ENCODE measurements around the gene FLRT2. TPM values are rescaled to one million over a fixed set of nuclear protein-coding genes. Genes with fewer than 3 reads are reported as not detected.

Gene FLRT2
- total RNA-seq, 1 donor = 14.7 TPM

DNA sequence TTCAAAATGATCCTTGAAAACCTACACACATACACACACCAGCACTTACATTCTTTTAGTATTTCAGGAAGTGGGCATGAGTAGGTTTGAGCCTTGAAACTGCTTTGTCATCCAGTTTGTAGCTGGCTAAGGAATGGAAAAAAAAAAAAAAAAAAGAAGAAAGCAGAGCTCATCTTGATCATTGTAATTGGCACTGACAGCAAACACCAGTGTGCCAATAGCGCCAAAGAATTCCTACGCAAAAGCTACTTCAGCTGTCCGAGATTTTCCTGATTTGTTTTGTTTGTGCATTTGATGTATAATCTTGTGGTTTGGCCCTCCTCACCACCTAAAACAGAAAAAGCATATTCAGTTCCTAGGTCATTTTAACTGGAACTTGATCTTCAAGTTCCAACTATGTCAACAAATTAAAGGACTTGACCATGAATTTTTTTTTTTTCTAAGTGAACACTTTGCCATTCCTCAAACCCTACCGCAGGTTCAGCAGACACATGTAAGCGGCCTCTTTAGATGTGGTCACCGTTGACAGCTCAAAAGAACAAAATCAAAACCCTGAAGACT, 57.3 kb downstream of the FLRT2 start:
- peak; percentile 48 for DNase-seq (ENCODE audit: low read depth)

DNA sequence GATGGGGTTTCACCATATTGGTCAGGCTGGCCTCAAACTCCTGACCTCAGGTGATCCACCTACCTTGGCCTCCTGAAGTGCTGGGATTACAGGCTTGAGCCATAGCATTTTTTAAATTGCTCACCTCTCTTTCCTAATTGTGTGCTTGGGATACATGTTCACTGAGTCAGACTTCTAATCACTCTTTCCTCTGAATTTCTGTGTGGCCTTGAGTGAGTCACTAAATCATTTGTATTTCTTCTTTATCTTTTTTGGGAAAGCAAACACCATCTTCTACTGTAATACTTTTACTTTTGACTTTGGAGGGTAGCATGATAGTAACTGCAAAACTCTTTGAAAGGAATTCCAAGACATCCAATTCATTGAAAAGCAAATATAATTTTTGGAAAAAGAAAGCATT, 60.8 kb downstream of the FLRT2 start:
- no peak for DNase-seq (ENCODE audit: low read depth)
- TF ChIP-seq, protein P1, sequence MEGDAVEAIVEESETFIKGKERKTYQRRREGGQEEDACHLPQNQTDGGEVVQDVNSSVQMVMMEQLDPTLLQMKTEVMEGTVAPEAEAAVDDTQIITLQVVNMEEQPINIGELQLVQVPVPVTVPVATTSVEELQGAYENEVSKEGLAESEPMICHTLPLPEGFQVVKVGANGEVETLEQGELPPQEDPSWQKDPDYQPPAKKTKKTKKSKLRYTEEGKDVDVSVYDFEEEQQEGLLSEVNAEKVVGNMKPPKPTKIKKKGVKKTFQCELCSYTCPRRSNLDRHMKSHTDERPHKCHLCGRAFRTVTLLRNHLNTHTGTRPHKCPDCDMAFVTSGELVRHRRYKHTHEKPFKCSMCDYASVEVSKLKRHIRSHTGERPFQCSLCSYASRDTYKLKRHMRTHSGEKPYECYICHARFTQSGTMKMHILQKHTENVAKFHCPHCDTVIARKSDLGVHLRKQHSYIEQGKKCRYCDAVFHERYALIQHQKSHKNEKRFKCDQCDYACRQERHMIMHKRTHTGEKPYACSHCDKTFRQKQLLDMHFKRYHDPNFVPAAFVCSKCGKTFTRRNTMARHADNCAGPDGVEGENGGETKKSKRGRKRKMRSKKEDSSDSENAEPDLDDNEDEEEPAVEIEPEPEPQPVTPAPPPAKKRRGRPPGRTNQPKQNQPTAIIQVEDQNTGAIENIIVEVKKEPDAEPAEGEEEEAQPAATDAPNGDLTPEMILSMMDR (IDR thresholded peaks at IDR 0.05; ENCODE audit: insufficient read depth, low read depth, low read length) = no peak
- no peak overlapping the region for H3K4me3 ChIP-seq (ENCODE audit: low read depth, low read length)

More for the DNA sequence above, 57.3 kb downstream of the FLRT2 start:
- no peak overlapping the region for H3K4me3 ChIP-seq (ENCODE audit: low read depth, low read length)
- TF ChIP-seq, protein P1 (IDR thresholded peaks at IDR 0.05; ENCODE audit: insufficient read depth, low read depth, low read length) = no peak

DNA sequence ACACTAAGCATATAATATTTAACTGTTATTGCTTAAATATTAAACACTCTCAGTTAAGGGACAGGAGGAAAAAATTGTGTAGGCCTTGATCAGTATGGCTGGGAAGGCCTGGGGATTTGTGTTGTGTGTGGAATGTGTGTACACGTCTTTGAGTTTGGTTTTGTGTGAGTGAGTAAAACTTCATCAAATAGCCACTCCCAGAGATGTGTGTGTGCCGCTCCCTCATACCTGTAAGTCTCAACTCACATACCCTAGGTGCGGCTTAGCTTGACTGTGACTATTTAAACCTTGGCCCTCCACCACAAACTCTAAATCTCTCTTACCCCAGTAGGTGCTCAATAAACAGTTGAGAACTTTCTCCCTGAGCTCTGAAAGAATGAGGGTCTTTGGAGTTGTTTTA, 64.3 kb downstream of the FLRT2 start:
- H3K4me3 ChIP-seq (ENCODE audit: low read depth, low read length) = no peak overlapping the region
- TF ChIP-seq, protein P1 (IDR thresholded peaks at IDR 0.05; ENCODE audit: insufficient read depth, low read depth, low read length) = no peak
- DNase-seq (ENCODE audit: low read depth) = no peak

DNA sequence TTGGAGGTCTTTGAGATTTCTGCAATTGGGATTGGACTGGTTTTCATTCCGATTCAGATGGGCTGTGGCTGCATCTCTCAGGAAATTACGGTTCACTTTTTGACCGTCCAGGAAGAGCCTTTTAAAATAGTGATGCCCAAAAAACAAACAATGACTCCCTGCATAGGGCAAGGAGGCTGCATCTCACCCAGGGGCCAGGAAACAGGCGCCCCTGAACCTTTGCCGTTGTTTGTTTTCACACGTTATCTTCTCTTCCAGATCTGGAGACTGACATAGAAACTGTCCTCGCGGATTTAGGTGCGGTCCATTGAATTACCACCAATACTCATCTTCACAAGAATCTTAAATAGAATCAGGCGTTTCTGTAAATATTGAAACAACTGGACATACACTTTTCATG, 66.0 kb downstream of the FLRT2 start:
- H3K4me3 ChIP-seq (ENCODE audit: low read depth, low read length) = no peak overlapping the region
- DNase-seq (ENCODE audit: low read depth) = no peak
- TF ChIP-seq, protein P1 (IDR thresholded peaks at IDR 0.05; ENCODE audit: insufficient read depth, low read depth, low read length) = no peak

DNA sequence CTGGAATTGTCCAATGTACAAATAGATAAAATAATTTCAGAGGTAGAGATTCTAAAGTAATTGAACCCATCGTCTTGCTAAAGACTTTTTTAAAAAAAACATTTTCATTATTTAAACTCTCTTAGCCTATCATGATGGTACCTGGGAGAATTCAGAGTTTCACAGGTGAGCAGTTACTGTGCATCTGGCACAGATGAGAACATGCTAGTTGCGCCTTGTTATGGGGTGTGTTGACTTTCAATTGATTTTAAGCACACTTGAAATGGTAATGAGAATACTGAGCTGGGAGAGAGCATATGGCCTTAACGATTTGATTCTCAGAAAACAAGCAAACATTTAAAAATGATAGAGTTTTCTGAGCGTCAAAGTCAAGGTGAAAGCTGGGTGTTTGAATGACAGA, 66.6 kb downstream of the FLRT2 start:
- DNase-seq (ENCODE audit: low read depth) = no peak
- TF ChIP-seq, protein P1 (IDR thresholded peaks at IDR 0.05; ENCODE audit: insufficient read depth, low read depth, low read length) = no peak
- H3K4me3 ChIP-seq (ENCODE audit: low read depth, low read length) = no peak overlapping the region

DNA sequence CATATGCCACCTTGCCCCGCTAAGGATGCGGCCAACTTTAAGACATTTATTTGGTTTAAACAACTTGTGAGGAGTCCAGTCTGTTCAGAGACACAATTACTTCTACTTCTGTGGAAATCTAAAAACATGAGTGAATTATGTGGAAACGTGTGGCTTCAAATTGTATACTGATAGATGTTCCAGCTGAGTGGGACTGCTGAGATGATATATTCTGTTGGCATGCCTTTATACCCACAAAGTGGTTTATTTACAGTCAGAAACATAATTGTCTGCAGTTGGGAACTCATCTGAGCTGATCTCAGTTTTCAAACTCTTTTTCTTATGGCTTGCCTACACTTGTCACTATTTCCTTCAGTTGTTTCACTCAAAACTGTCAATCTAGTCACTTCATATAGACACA, 67.8 kb downstream of the FLRT2 start:
- DNase-seq (ENCODE audit: low read depth) = no peak
- TF ChIP-seq, protein P1 (IDR thresholded peaks at IDR 0.05; ENCODE audit: insufficient read depth, low read depth, low read length) = no peak
- H3K4me3 ChIP-seq (ENCODE audit: low read depth, low read length) = no peak overlapping the region

DNA sequence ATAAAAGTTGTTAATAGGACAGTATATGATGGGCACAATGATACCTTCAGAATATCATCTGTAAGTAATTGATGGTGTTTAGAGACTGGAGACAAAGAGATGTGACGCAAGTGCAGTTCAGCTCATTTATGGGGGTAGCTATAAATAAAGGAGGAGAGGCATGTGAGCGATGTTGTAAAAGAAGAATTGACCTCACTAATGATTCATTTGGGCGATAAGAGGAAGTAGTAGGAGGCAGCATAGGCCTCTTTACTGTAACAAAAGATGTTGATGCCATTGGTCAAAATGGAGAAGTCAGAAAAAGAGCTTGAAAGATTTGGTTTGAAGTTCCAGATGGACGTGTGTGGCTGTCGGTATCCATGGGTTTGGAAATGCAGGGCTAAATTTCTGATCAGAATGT, 70.0 kb downstream of the FLRT2 start:
- H3K4me3 ChIP-seq (ENCODE audit: low read depth, low read length) = no peak overlapping the region
- TF ChIP-seq, protein P1 (IDR thresholded peaks at IDR 0.05; ENCODE audit: insufficient read depth, low read depth, low read length) = no peak
- DNase-seq (ENCODE audit: low read depth) = peak; percentile 92

Measured in fibroblast of villous mesenchyme (primary cell).